SU-DHL-6 (cell line): ENCODE results near the gene RBM19.

Experiments used
- H2AFZ ChIP-seq: fragments of 200-600 bp; sonication (generic); 2 replicates; pipeline ENCODE4 v1.6.1; 2014; ENCODE audit warnings: low read depth, mild to moderate bottlenecking, moderate library complexity, mixed read lengths, antibody characterized with exemption, low read length; ENCODE audit not compliant: severe bottlenecking
- H3F3A ChIP-seq: fragments of 200-600 bp; shearing (Covaris generic); 2 replicates; pipeline ENCODE4 v1.6.0; 2016; ENCODE audit warnings: antibody characterized with exemption, mild to moderate bottlenecking; ENCODE audit not compliant: insufficient read depth
- H3K27ac ChIP-seq: fragments of 200-600 bp; sonication (generic); 2 replicates; pipeline ENCODE4 v1.5.1; 2016; ENCODE audit warnings: low read depth, mild to moderate bottlenecking, low read length, moderate library complexity, mixed read lengths
- H3K27me3 ChIP-seq: fragments of 200-600 bp; sonication (generic), shearing (Covaris generic); 2 replicates; pipeline ENCODE4 v1.6.0; 2014; ENCODE audit warnings: mild to moderate bottlenecking, low read length
- H3K36me3 ChIP-seq: fragments of 200-600 bp; sonication (generic); 2 replicates; pipeline ENCODE4 v1.6.1; 2014; ENCODE audit warnings: mild to moderate bottlenecking, low read length, mixed read lengths
- H3K4me2 ChIP-seq: fragments of 300-600, 200-600 bp; shearing (Covaris generic), sonication (generic); 2 replicates; pipeline ENCODE4 v1.6.0; 2014; ENCODE audit warnings: low read length, low read depth, mild to moderate bottlenecking; ENCODE audit not compliant: poor library complexity, severe bottlenecking
- H3K4me3 ChIP-seq: fragments of 200-600 bp; sonication (generic); 2 replicates; pipeline ENCODE4 v1.5.1; 2014; ENCODE audit warnings: antibody characterized with exemption, low read length, mild to moderate bottlenecking, mixed read lengths; ENCODE audit not compliant: insufficient read depth, poor library complexity, severe bottlenecking
- H3K79me2 ChIP-seq: fragments of 200-600 bp; sonication (generic); 2 replicates; pipeline ENCODE4 v1.6.1; 2014; ENCODE audit warnings: mild to moderate bottlenecking, low read length, moderate library complexity; ENCODE audit not compliant: insufficient read depth
- H3K9ac ChIP-seq: fragments of 200-600 bp; sonication (generic); 2 replicates; pipeline ENCODE4 v1.7.0; 2014; ENCODE audit warnings: mild to moderate bottlenecking, low read length
- H3K9me2 ChIP-seq: fragments of 200-600 bp; sonication (generic); replicated peaks from 2 replicates; pipeline ENCODE4 v1.6.1; 2014; ENCODE audit warnings: low read length; ENCODE audit not compliant: insufficient read depth
- H3K9me3 ChIP-seq: fragments of 200-600 bp; sonication (generic); 2 replicates; pipeline ENCODE4 v1.6.1; 2014; ENCODE audit warnings: low read length, mixed read lengths; ENCODE audit not compliant: insufficient read depth
- H4K20me1 ChIP-seq: fragments of 200-600 bp; sonication (generic); 2 replicates; pipeline ENCODE4 v1.6.1; 2014; ENCODE audit warnings: low read depth, mild to moderate bottlenecking, antibody characterized with exemption, low read length, moderate library complexity, mixed read lengths
- CTCF ChIP-seq: fragments of 200-600 bp; sonication (generic); IDR thresholded peaks from one replicate; pipeline ENCODE4 v1.5.1; 2017; ENCODE audit warnings: antibody characterized with exemption, mild to moderate bottlenecking, low read length, moderate library complexity; ENCODE audit not compliant: insufficient read depth, poor library complexity, severe bottlenecking
- EZH2phosphoT487 ChIP-seq: fragments of 200-600 bp; sonication (generic), shearing (Covaris generic); conservative IDR thresholded peaks from 2 replicates; pipeline ENCODE4 v1.6.1; 2018; ENCODE audit warnings: mild to moderate bottlenecking, antibody characterized with exemption, low read length, moderate library complexity, mixed read lengths

RBM19 gene

GRCh38 chr12:113803759-113804140 is 162.4 kb downstream of the RBM19 start:
- Histone ChIP-seq H3K4me2 (no peak overlapping the region), H3K9me3 (no peaks in the 10 kb centered on the region), H3K79me2 (no peaks in the 10 kb centered on the region), H4K20me1 (no peaks in the 10 kb centered on the region), H3K36me3 (no peaks in the 10 kb centered on the region), H3K9ac (no peak overlapping the region), H3K4me3 (no peak overlapping the region), H3K9me2 (no peaks in the 10 kb centered on the region), H2AFZ (no peak overlapping the region), H3K27ac (no peak overlapping the region), H3K27me3 (no peaks in the 10 kb centered on the region), H3F3A (no peaks in the 10 kb centered on the region)
- TF ChIP-seq EZH2phosphoT487 (no peak), CTCF (no peak)

GRCh38 chr12:113802966-113803758 is 163.0 kb downstream of the RBM19 start:
- TF ChIP-seq EZH2phosphoT487 (no peak), CTCF (no peak)
- no peak overlapping the region for H3K4me3 ChIP-seq
- no peaks in the 10 kb centered on the region for H3K9me2 ChIP-seq

GRCh38 chr12:113802000-113802749 is 163.9 kb downstream of the RBM19 start:
- TF ChIP-seq EZH2phosphoT487, result no peak
- TF ChIP-seq CTCF, result no peak
- H3K27ac ChIP-seq, result no peak overlapping the region
- no peak overlapping the region for H3K9ac ChIP-seq
- no peaks in the 10 kb centered on the region for H3K27me3 ChIP-seq
- H2AFZ ChIP-seq, result no peak overlapping the region
- no peaks in the 10 kb centered on the region for H3K79me2 ChIP-seq
- H3K9me2 ChIP-seq, result no peaks in the 10 kb centered on the region
- no peaks in the 10 kb centered on the region for H4K20me1 ChIP-seq
- H3F3A ChIP-seq, result no peaks in the 10 kb centered on the region
- no peak overlapping the region for H3K4me3 ChIP-seq
- no peaks in the 10 kb centered on the region for H3K36me3 ChIP-seq
- no peak overlapping the region for H3K4me2 ChIP-seq
- H3K9me3 ChIP-seq, result no peaks in the 10 kb centered on the region

More at GRCh38 chr12:113802966-113803758, 163.0 kb downstream of the RBM19 start:
- Histone ChIP-seq H3K79me2 (no peaks in the 10 kb centered on the region), H3K9ac (no peak overlapping the region), H3K27me3 (no peaks in the 10 kb centered on the region), H3K27ac (no peak overlapping the region), H4K20me1 (no peaks in the 10 kb centered on the region), H3K4me2 (no peak overlapping the region), H2AFZ (no peak overlapping the region), H3K36me3 (no peaks in the 10 kb centered on the region), H3K9me3 (no peaks in the 10 kb centered on the region), H3F3A (no peaks in the 10 kb centered on the region)
